A549 (cell line): Measurements from ENCODE around the gene B4GALT1. TPM values are rescaled to one million over a fixed set of nuclear protein-coding genes. Genes with fewer than 3 reads are reported as not detected.
A peak's percentile ranks its signal among the peaks of the same experiment; 100 is the strongest.

Experiments used
- ATAC-seq, 2 experiments: fragments of 200-7000 bp in 1 of 2; fragments of >200 bp in 1 of 2; cut with Nextera tagmentation in 1 of 2; cut with Tn5 transposase in 1 of 2; 3 replicates each; pipeline versions ENCODE4 v1.8.0 to v1.9.1; 2018 to 2020; ENCODE audit warnings: mild to moderate bottlenecking in 1 of 2, moderate library complexity in 1 of 2
- CTCF ChIA-PET: fragments of 300-600 bp; sonication (Branson Sonifier 250); formaldehyde crosslinking; extraction: SDS; loops from one replicate; lab custom pipeline; 2021; ENCODE audit warnings: antibody characterized with exemption, inconsistent platforms; lab: Yijun Ruan, JAX
- POLR2A ChIA-PET: fragments of 350-600 bp; formaldehyde crosslinking; extraction: SDS; loops from one replicate; lab custom pipeline; 2021; ENCODE audit warnings: antibody characterized with exemption, inconsistent platforms; lab: Yijun Ruan, JAX
- DNase-seq, 2 experiments: peaks; one replicate each; pipeline versions ENCODE4 v3.0.0 to v3.0.0-alpha.2; 2011 to 2016; ENCODE audit warnings: low read depth in 1 of 2, low spot score in 1 of 2
- FAIRE-seq: peaks from 2 replicates; lab custom pipeline; 2011; peaks lifted over from hg19 to GRCh38; lab: Jason Lieb, UNC
- H3K27ac ChIP-seq, 2 experiments: fragments of >200 bp; sonication (Bioruptor Twin); formaldehyde crosslinking; 3 replicates each; pipeline ENCODE4 v1.5.1; 2016 to 2017
- H3K4me1 ChIP-seq: fragments of >200 bp; sonication (Bioruptor Twin); formaldehyde crosslinking; 3 replicates; pipeline ENCODE4 v1.6.1; 2016
- H3K4me2 ChIP-seq: fragments of >200 bp; sonication (Bioruptor Twin); formaldehyde crosslinking; 3 replicates; pipeline ENCODE4 v1.6.1; 2016
- H3K4me3 ChIP-seq: fragments of >200 bp; sonication (Bioruptor Twin); formaldehyde crosslinking; 3 replicates; pipeline ENCODE4 v1.5.1; 2016
- H3K9me3 ChIP-seq: fragments of >200 bp; sonication (Bioruptor Twin); formaldehyde crosslinking; 3 replicates; pipeline ENCODE4 v1.6.1; 2016
- CEBPB ChIP-seq, 2 experiments: fragments of >200 bp in 1 of 2; sonication (Bioruptor Twin) in 1 of 2; formaldehyde crosslinking in 1 of 2; IDR thresholded peaks; 2 replicates each; pipeline ENCODE4 v1.6.1; 2012 to 2016
- CHD2 ChIP-seq: fragments of 150-350 bp; IDR thresholded peaks from 2 replicates; pipeline ENCODE4 v1.6.1; 2014; ENCODE audit warnings: low read length; ENCODE audit not compliant: partially characterized antibody
- CTCF ChIP-seq: fragments of >200 bp; sonication (Bioruptor Twin); formaldehyde crosslinking; IDR thresholded peaks from 3 replicates; pipeline ENCODE4 v1.5.1; 2016
- EHMT2 ChIP-seq: fragments of 200-600 bp; sonication (generic); IDR thresholded peaks from 2 replicates; pipeline ENCODE4 v1.6.1; 2016; ENCODE audit warnings: antibody characterized with exemption, low read depth, mild to moderate bottlenecking, moderate library complexity
- GATA3 ChIP-seq: IDR thresholded peaks from 2 replicates; pipeline ENCODE4 v1.6.1; 2012; ENCODE audit warnings: borderline replicate concordance
- HMGXB4 ChIP-seq: fragments of 250-450 bp; sonication (Bioruptor Pico); IDR thresholded peaks from 2 replicates; pipeline ENCODE4 v1.5.0; 2021; ENCODE audit warnings: mild to moderate bottlenecking, moderate library complexity, borderline replicate concordance
- HOXA7 ChIP-seq: fragments of 250-450 bp; sonication (Bioruptor Pico); IDR thresholded peaks from 2 replicates; pipeline ENCODE4 v1.5.0; 2020; ENCODE audit warnings: mild to moderate bottlenecking, moderate library complexity
- KDM5A ChIP-seq: fragments of 200-600 bp; sonication (generic); IDR thresholded peaks from 2 replicates; pipeline ENCODE4 v1.6.1; 2016; ENCODE audit warnings: antibody characterized with exemption, mild to moderate bottlenecking
- MAFK ChIP-seq: fragments of 450-650 bp; IDR thresholded peaks from 2 replicates; pipeline ENCODE4 v1.6.1; 2014; ENCODE audit not compliant: partially characterized antibody
- MAX ChIP-seq: IDR thresholded peaks from 2 replicates; pipeline ENCODE4 v1.6.1; 2012
- RARB ChIP-seq: fragments of 250-450 bp; sonication (Bioruptor Pico); IDR thresholded peaks from 2 replicates; pipeline ENCODE4 v1.8.0; 2021; ENCODE audit warnings: mild to moderate bottlenecking, moderate library complexity
- SMC3 ChIP-seq: fragments of >200 bp; sonication (Bioruptor Twin); formaldehyde crosslinking; IDR thresholded peaks from 3 replicates; pipeline ENCODE4 v1.6.1; 2018; ENCODE audit warnings: inconsistent platforms
- TP53 ChIP-seq: fragments of 250-450 bp; sonication (Bioruptor Pico); IDR thresholded peaks from 2 replicates; pipeline ENCODE4 v1.5.0; 2021; ENCODE audit warnings: mild to moderate bottlenecking, moderate library complexity
- ZFP36 ChIP-seq: fragments of 450-650 bp; IDR thresholded peaks from 2 replicates; pipeline ENCODE4 v1.6.1; 2014; ENCODE audit warnings: borderline replicate concordance; ENCODE audit not compliant: partially characterized antibody
- WGBS: methylation state at CpG from one replicate; pipeline ENCODE4 v1.1.6; 2017; ENCODE audit errors: missing lambda C conversion rate; 5-methylcytosine and 5-hydroxymethylcytosine counted together
- polyA plus RNA-seq, 4 experiments: library from polyadenylated mRNA; depleted of rRNA in 3 of 4; stranded (reverse); fragments of >200 nt; fragmentation: RNase III in 1 of 4; extraction: RNeasy Plus Mini Kit Qiagen cat#74134 plus additional on column Dnase treatment in 1 of 4; gene quantifications; 2 replicates in 3 of 4; 3 replicates in 1 of 4; pipeline ENCODE4 v1.2.3, GENCODE V29; 2011 to 2017
- TF ChIP-seq, protein P1 (sequence below): fragments of >200 bp; sonication (Bioruptor Twin); formaldehyde crosslinking; IDR thresholded peaks from 2 replicates; pipeline ENCODE4 v1.6.1; 2016
- TF ChIP-seq, protein P2 (sequence below): fragments of 200-600 bp; sonication (generic); IDR thresholded peaks from 2 replicates; pipeline ENCODE4 v1.6.1; 2016; ENCODE audit warnings: antibody characterized with exemption, mild to moderate bottlenecking, moderate library complexity
- TF ChIP-seq, protein P3 (sequence below): IDR thresholded peaks from 2 replicates; pipeline ENCODE4 v1.6.1; 2012; ENCODE audit warnings: low read depth, borderline replicate concordance
- TF ChIP-seq, protein P4 (sequence below): fragments of 150-350 bp; IDR thresholded peaks from 2 replicates; pipeline ENCODE4 v1.6.1; 2014; ENCODE audit warnings: low read depth, mild to moderate bottlenecking, low read length

Gene B4GALT1
- polyA plus RNA-seq, 2 of the 4 experiments (the other 2 are of a cell fraction), result 167 to 180 TPM

DNA sequence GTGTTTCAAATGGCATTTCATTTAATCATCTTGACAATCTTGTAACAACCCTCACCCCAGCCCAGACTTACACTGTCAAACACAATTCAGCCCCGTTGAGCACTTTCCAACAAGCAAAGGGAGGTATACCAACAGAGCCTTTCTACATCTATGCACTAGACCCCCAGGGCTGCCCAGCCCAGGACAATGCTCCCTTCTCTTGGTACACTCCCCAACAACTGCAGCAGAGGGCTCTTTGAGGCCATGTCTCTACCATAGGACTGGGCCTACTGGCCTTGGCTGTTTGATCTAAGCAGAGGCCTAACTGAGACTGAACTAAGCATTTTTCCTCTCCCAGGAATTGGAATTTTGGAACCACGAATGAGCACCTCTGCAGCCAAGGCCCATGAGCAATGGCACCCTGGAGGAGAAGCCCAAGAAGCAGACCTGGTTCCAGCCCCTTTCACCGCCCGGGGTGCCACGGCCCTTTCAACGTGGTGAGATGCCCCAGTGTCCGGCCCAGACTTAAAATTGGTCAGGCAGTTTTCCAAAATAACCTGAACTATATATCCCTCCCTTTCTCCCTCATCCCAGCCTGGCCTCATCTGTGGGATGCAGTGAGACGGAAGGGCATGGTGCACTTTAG lies 43.6 kb downstream of the B4GALT1 start:
- FAIRE-seq, result no peak
- 95% methylated on average over 8 of the region's 8 CpGs for WGBS
- peak; percentile 26 to 49; a peak in 2 of 6 replicates for ATAC-seq
- TF ChIP-seq RARB, result no peak
- TF ChIP-seq HMGXB4 (CRISPR knock-in tag), result no peak
- TF ChIP-seq, protein P1, sequence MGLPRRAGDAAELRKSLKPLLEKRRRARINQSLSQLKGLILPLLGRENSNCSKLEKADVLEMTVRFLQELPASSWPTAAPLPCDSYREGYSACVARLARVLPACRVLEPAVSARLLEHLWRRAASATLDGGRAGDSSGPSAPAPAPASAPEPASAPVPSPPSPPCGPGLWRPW, result no peak
- TF ChIP-seq EHMT2, result no peak
- TF ChIP-seq, protein P2, sequence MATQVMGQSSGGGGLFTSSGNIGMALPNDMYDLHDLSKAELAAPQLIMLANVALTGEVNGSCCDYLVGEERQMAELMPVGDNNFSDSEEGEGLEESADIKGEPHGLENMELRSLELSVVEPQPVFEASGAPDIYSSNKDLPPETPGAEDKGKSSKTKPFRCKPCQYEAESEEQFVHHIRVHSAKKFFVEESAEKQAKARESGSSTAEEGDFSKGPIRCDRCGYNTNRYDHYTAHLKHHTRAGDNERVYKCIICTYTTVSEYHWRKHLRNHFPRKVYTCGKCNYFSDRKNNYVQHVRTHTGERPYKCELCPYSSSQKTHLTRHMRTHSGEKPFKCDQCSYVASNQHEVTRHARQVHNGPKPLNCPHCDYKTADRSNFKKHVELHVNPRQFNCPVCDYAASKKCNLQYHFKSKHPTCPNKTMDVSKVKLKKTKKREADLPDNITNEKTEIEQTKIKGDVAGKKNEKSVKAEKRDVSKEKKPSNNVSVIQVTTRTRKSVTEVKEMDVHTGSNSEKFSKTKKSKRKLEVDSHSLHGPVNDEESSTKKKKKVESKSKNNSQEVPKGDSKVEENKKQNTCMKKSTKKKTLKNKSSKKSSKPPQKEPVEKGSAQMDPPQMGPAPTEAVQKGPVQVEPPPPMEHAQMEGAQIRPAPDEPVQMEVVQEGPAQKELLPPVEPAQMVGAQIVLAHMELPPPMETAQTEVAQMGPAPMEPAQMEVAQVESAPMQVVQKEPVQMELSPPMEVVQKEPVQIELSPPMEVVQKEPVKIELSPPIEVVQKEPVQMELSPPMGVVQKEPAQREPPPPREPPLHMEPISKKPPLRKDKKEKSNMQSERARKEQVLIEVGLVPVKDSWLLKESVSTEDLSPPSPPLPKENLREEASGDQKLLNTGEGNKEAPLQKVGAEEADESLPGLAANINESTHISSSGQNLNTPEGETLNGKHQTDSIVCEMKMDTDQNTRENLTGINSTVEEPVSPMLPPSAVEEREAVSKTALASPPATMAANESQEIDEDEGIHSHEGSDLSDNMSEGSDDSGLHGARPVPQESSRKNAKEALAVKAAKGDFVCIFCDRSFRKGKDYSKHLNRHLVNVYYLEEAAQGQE, result no peak
- no peak for TF ChIP-seq MAFK
- TF ChIP-seq, protein P3, sequence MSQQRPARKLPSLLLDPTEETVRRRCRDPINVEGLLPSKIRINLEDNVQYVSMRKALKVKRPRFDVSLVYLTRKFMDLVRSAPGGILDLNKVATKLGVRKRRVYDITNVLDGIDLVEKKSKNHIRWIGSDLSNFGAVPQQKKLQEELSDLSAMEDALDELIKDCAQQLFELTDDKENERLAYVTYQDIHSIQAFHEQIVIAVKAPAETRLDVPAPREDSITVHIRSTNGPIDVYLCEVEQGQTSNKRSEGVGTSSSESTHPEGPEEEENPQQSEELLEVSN, result no peak
- ChIA-PET POLR2A (no interaction called here), CTCF (no interaction called here)
- Histone ChIP-seq H3K9me3 (no peaks in the 10 kb centered on the region), H3K4me2 (no peak overlapping the region), H3K4me1 (peaks cover 32% of the 10 kb centered on the region), H3K27ac (0 out of 6 replicates have a peak overlapping the region, but pooled peaks of 1 of the 2 experiments have one; percentile 3), H3K4me3 (no peak overlapping the region)
- no peak for DNase-seq

DNA sequence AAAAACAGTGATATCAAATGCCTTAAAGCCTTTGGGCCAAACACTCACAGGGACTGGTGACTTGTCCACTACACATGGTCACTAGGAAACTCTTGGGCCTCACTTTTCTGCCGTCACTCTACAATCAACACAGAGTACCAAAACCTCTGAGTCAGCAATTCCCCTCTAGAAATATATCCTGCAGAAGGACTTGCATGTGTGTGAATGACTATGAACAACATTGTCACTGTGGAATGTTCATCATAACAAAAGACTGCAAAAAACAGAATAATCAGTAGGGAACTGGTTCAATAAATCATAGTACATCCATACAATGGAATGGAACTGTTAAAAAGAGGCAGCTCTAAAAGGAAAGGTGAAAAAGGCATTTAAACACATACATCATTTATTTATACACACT lies 46.5 kb downstream of the B4GALT1 start:
- Histone ChIP-seq H3K27ac (no peak overlapping the region), H3K4me3 (no peak overlapping the region), H3K9me3 (no peaks in the 10 kb centered on the region), H3K4me1 (peaks cover 22% of the 10 kb centered on the region), H3K4me2 (no peak overlapping the region)
- POLR2A ChIA-PET, result no interaction called here
- CTCF ChIA-PET, result no interaction called here
- 91% methylated on average over 1 of the region's 1 CpG for WGBS
- ATAC-seq (no peak), DNase-seq (no peak), FAIRE-seq (no peak)
- TF ChIP-seq RARB, result no peak
- TF ChIP-seq MAFK, result peak; percentile 96
- TF ChIP-seq, all 56 proteins: peak for 1

GRCh38 chr9:33117796-33118195 lies 49.3 kb downstream of the B4GALT1 start:
- ChIA-PET POLR2A (no interaction called here), CTCF (interaction anchor here (1.2 kb wide), 1 partner anchor 12 kb away, joined by 3 read pairs; no protein-coding TSS in a partner anchor)
- Histone ChIP-seq H3K27ac (peak overlapping the region in 1 of 2 experiments; percentile 9; a peak in 3 of 6 replicates), H3K4me2 (no peak overlapping the region), H3K4me3 (no peak overlapping the region), H3K9me3 (no peaks in the 10 kb centered on the region), H3K4me1 (peaks cover 15% of the 10 kb centered on the region)
- FAIRE-seq, result no peak
- DNase-seq, result no peak
- 97% methylated on average over 4 of the region's 4 CpGs for WGBS
- ATAC-seq, result no peak
- TF ChIP-seq KDM5A (no peak), ZFP36 (no peak), CEBPB (IDR thresholded peaks at IDR 0.05) (no peak), GATA3 (no peak), CHD2 (no peak), MAFK (no peak), MAX (no peak), HMGXB4 (CRISPR knock-in tag) (no peak), CTCF (no peak), HOXA7 (CRISPR knock-in tag) (no peak), TP53 (CRISPR knock-in tag) (no peak), SMC3 (no peak)
- TF ChIP-seq, protein P4, sequence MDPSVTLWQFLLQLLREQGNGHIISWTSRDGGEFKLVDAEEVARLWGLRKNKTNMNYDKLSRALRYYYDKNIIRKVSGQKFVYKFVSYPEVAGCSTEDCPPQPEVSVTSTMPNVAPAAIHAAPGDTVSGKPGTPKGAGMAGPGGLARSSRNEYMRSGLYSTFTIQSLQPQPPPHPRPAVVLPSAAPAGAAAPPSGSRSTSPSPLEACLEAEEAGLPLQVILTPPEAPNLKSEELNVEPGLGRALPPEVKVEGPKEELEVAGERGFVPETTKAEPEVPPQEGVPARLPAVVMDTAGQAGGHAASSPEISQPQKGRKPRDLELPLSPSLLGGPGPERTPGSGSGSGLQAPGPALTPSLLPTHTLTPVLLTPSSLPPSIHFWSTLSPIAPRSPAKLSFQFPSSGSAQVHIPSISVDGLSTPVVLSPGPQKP, result no peak
- TF ChIP-seq, protein P3, result no peak
